Right lobe of liver (tissue), 6 donors: ENCODE results near the gene ZNF710. TPM values are rescaled to one million over a fixed set of nuclear protein-coding genes. Genes with fewer than 3 reads are reported as not detected.
A peak's percentile ranks its signal among the peaks of the same experiment; 100 is the strongest.

ENCODE experiments used
- ATAC-seq, 4 donors: fragments of 200-7000 bp; cut with Tn5 transposase; one replicate each; pipeline ENCODE4 v1.9.1; 2020; ENCODE audit warnings: mild to moderate bottlenecking in 4 of 4, moderate library complexity in 4 of 4
- DNase-seq, 3 donors: peaks; one replicate each; pipeline ENCODE4 v3.0.0-alpha.2; 2020
- H3K27ac ChIP-seq, 3 donors: fragments of 200-600 bp; one replicate each; pipeline ENCODE4 v1.8.0; 2022
- H3K27me3 ChIP-seq, 2 donors: fragments of 200-600 bp; one replicate each; pipeline ENCODE4 v1.8.0; 2022
- H3K36me3 ChIP-seq, 4 donors: fragments of 200-600 bp; sonication (generic) in 1 of 4; one replicate each; pipeline versions ENCODE4 v1.5.1 to v1.8.0; 2017 to 2022; ENCODE audit warnings: control low read depth in 1 of 4
- H3K4me1 ChIP-seq, 4 donors: fragments of 200-600 bp; sonication (generic) in 1 of 4; one replicate each; pipeline versions ENCODE4 v1.5.1 to v1.8.0; 2017 to 2022; ENCODE audit warnings: control low read depth in 1 of 4
- H3K4me3 ChIP-seq, 3 donors: fragments of 200-600 bp; one replicate each; pipeline ENCODE4 v1.8.0; 2022
- H3K9me3 ChIP-seq, 4 donors: fragments of 200-600 bp; sonication (generic) in 1 of 4; one replicate each; pipeline versions ENCODE4 v1.5.1 to v1.8.0; 2017 to 2022; ENCODE audit warnings: control low read depth in 1 of 4
- POLR2A ChIP-seq: fragments of 450-650 bp; IDR thresholded peaks from one replicate; pipeline ENCODE4 v1.6.1; 2017; ENCODE audit warnings: antibody characterized with exemption, mild to moderate bottlenecking
- WGBS: methylation state at CpG from one replicate; pipeline ENCODE4 v1.1.6; 2018; ENCODE audit warnings: low coverage, low lambda C conversion rate; ENCODE audit not compliant: insufficient coverage; ENCODE audit errors: missing lambda C conversion rate; 5-methylcytosine and 5-hydroxymethylcytosine counted together
- intact Hi-C, 2 donors: fragments of 100-400 bp; cut with DNase I; formaldehyde crosslinking; loops; one replicate each; pipeline versions ENCODE4 v1.11.2 to v1.14.1; 2022
- total RNA-seq, 6 experiments: library from RNA; depleted of rRNA in 2 of 6; stranded (reverse); fragments of >200 nt in 2 of 6; fragmentation: NEBNext Ultra II Directional in 3 of 6; extraction: Animal tissue kit (Norgen Biotek cat#: 25700) in 3 of 6; gene quantifications; one replicate each; pipeline versions ENCODE4 v1.1.0 to v1.2.4, GENCODE V29; 2016 to 2023
- TF ChIP-seq, protein P1 (sequence below), 4 donors: fragments of 200-600 bp in 3 of 4; fragments of 450-650 bp in 1 of 4; IDR thresholded peaks; one replicate each; pipeline versions ENCODE4 v1.5.1 to v1.8.0; 2016 to 2022; ENCODE audit warnings: antibody characterized with exemption in 4 of 4, mild to moderate bottlenecking in 2 of 4
- donor health status: DM: no; HTN: yes; CAD: no.
- donor health status: DM: no; HTN: no; CAD: no.
- donor health status: DM: no; HTN: no; CAD: no.
- donor health status: DM: no; HTN: yes; CAD: no.
- donor health status: DM: no; HTN: yes; CAD: no.

The ZNF710 gene
- total RNA-seq, 6 experiments from 2014 or later: 4.7 to 17.1 (median 7.4) TPM

GRCh38 chr15:90020936-90021507, 19.9 kb downstream of the ZNF710 start:
- H3K4me3 ChIP-seq: no peak overlapping the region
- TF ChIP-seq POLR2A: no peak
- TF ChIP-seq, protein P1, sequence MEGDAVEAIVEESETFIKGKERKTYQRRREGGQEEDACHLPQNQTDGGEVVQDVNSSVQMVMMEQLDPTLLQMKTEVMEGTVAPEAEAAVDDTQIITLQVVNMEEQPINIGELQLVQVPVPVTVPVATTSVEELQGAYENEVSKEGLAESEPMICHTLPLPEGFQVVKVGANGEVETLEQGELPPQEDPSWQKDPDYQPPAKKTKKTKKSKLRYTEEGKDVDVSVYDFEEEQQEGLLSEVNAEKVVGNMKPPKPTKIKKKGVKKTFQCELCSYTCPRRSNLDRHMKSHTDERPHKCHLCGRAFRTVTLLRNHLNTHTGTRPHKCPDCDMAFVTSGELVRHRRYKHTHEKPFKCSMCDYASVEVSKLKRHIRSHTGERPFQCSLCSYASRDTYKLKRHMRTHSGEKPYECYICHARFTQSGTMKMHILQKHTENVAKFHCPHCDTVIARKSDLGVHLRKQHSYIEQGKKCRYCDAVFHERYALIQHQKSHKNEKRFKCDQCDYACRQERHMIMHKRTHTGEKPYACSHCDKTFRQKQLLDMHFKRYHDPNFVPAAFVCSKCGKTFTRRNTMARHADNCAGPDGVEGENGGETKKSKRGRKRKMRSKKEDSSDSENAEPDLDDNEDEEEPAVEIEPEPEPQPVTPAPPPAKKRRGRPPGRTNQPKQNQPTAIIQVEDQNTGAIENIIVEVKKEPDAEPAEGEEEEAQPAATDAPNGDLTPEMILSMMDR (IDR thresholded peaks at IDR 0.05): no peak
- intact Hi-C loops: no loop called here
- ATAC-seq (no peak), DNase-seq (peak in 1 of 3 donors; percentile 39)
- H3K36me3 ChIP-seq: no peaks in the 10 kb centered on the region
- peaks cover 0 to 22% (median 11%) of the 10 kb centered on the region in 4 donors for H3K4me1 ChIP-seq
- peak overlapping the region in 1 of 3 donors; percentile 72 for H3K27ac ChIP-seq
- H3K27me3 ChIP-seq: no peaks in the 10 kb centered on the region
- WGBS: 71% methylated on average over 4 of the region's 10 CpGs
- no peaks in the 10 kb centered on the region for H3K9me3 ChIP-seq

- TF ChIP-seq, protein P1 (IDR thresholded peaks at IDR 0.05): no peak
- TF ChIP-seq POLR2A: no peak
- no peak overlapping the region for H3K27ac ChIP-seq
- peaks cover 0 to 27% (median 11%) of the 10 kb centered on the region in 4 donors for H3K4me1 ChIP-seq
- H3K4me3 ChIP-seq: no peak overlapping the region
- DNase-seq: peak in 1 of 3 donors; percentile 33
- H3K9me3 ChIP-seq: no peaks in the 10 kb centered on the region
- intact Hi-C loops: no loop called here
- H3K27me3 ChIP-seq: no peaks in the 10 kb centered on the region
- no peak for ATAC-seq
- no peaks in the 10 kb centered on the region for H3K36me3 ChIP-seq
- 94% methylated on average over 4 of the region's 6 CpGs for WGBS
Observed at GRCh38 chr15:90022345-90022744, 21.2 kb downstream of the ZNF710 start.

DNA sequence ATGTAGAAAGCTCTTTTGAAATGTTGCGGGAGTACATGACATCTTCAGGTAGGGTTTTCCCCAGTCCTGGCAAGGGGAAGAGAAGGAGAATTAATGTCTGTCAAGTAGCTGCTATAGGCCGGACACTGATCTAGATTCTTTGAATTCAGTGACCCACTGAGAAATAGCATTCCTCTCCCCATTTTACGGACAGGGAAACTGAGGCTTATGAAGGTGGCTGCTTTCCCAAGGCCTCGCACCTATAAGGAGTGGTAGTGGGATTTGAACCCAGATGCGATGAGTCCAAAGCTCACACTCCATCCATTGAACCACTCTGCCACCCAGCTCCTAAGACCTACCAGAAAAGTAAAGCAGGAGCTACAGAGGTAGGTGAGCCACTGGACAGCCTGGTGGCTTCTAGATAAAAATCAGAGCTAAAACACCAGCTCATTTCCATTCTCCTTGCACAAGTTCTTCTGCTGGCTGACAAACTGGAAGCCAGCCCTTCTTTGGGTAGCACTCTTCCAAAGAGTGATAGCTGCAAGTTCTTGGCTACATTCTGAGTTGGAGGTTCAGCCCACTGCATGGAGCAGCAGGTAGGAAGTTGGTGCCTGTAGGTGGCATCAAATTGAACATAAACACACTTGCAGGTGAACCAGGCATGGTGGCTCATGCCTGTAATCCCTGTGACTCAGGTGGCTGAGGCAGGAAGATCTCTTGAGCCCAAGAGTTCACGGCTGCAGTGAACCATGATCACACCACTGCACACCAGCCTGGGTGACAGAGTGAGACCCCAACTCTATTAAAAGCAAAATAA, 22.0 kb downstream of the ZNF710 start:
- TF ChIP-seq POLR2A: no peak
- TF ChIP-seq, protein P1 (IDR thresholded peaks at IDR 0.05): no peak
- Histone ChIP-seq H3K4me3 (no peak overlapping the region), H3K27ac (no peak overlapping the region), H3K9me3 (no peaks in the 10 kb centered on the region), H3K4me1 (peaks cover 0 to 23% (median 10%) of the 10 kb centered on the region in 4 donors), H3K36me3 (no peaks in the 10 kb centered on the region), H3K27me3 (no peaks in the 10 kb centered on the region)
- WGBS: 66% methylated on average over 6 of the region's 6 CpGs
- ATAC-seq: no peak
- peak in 1 of 3 donors; percentile 35 for DNase-seq
- intact Hi-C loops: no loop called here

DNA sequence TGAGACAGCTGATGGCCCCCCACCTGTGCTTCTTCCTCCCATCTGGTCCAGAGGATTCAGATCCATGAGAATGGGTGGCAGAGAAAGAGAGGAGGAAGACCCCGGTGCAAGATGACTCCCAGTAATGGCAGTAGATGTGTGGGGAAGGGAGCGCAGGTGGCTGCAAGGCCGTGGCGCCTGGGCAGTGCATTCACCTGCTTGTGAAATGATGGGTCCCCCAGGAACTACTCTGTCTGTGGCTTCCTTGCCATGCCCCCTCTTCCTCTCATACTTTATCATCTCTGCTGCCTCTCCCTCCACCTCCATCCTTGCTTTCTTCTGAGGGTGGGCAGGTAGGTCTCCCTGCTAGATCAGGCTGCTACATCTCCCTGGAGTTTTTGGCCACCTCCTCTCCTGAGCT, 23.3 kb downstream of the ZNF710 start:
- intact Hi-C loops: no loop called here
- TF ChIP-seq, protein P1 (IDR thresholded peaks at IDR 0.05): no peak
- TF ChIP-seq POLR2A: no peak
- Histone ChIP-seq H3K4me3 (no peak overlapping the region), H3K9me3 (no peaks in the 10 kb centered on the region), H3K27me3 (no peaks in the 10 kb centered on the region), H3K27ac (no peak overlapping the region), H3K36me3 (no peaks in the 10 kb centered on the region), H3K4me1 (peaks cover 0 to 24% (median 11%) of the 10 kb centered on the region in 4 donors)
- no CpG with 5 or more reads among the region's 4 CpGs for WGBS
- no peak for ATAC-seq
- DNase-seq: peak in 1 of 3 donors; percentile 37
